ENCODE results near the gene HS6ST2. TPM values are rescaled to one million over a fixed set of nuclear protein-coding genes. Genes with fewer than 3 reads are reported as not detected.

The HS6ST2 gene
- total and polyA plus RNA-seq, 11 donors: 0.05 to 0.54 (median 0.17) TPM; not detected in 3

DNA sequence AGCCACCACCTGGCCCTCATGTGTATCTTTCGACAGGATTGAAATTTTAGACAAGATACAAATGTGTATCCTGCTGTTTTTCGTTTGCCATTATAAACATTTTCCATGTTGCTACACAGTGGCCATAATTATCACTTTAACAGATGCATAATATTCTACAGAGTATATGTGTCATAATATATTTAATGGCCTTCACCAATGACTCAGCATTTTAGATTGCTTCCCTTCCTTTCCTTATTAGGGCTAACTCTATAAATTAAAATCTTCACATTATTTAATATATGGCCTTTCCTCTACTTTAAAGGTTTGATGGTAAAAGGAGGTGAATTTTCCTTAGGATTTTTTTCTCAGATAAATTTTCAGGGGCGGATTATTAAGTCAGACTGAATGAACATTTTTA lies 97.4 kb downstream of the HS6ST2 start:
- Histone ChIP-seq H3K27ac (no peak overlapping the region), H3K36me3 (no peaks in the 10 kb centered on the region)
- WGBS, 4 donors: 65 to 88% (median 78%) methylated on average over 3 of the region's 3 CpGs

DNA sequence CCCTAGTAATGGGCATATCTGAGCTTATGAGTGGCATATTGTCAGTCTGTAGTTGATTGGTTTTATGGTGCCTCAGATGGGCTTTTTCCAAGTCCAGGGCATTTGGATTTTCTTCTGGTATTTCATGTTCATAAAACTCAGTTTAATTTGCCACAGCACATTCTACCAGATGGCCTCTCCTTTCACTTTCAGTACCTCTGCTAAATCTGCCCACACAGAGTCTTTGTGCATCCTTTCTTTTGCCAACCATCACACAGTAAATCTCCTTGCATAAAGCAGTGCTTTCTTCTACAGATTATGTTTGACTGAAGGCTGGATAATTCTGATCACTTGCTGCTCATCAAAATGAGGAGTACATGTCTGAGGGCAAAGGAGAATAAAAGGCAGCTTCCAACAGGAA lies 98.2 kb downstream of the HS6ST2 start:
- ATAC-seq (no peak), DNase-seq (no peak)
- H3K36me3 ChIP-seq: no peaks in the 10 kb centered on the region
- no peaks in the 10 kb centered on the region for H3K4me1 ChIP-seq
- TF ChIP-seq, protein P1, sequence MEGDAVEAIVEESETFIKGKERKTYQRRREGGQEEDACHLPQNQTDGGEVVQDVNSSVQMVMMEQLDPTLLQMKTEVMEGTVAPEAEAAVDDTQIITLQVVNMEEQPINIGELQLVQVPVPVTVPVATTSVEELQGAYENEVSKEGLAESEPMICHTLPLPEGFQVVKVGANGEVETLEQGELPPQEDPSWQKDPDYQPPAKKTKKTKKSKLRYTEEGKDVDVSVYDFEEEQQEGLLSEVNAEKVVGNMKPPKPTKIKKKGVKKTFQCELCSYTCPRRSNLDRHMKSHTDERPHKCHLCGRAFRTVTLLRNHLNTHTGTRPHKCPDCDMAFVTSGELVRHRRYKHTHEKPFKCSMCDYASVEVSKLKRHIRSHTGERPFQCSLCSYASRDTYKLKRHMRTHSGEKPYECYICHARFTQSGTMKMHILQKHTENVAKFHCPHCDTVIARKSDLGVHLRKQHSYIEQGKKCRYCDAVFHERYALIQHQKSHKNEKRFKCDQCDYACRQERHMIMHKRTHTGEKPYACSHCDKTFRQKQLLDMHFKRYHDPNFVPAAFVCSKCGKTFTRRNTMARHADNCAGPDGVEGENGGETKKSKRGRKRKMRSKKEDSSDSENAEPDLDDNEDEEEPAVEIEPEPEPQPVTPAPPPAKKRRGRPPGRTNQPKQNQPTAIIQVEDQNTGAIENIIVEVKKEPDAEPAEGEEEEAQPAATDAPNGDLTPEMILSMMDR (IDR thresholded peaks at IDR 0.05): no peak
- TF ChIP-seq POLR2A (IDR thresholded peaks at IDR 0.05): no peak
- H3K4me3 ChIP-seq: no peak overlapping the region
- H3K9me3 ChIP-seq: no peaks in the 10 kb centered on the region
- intact Hi-C loops (cut with DNase I): no loop called here
- H3K27ac ChIP-seq: no peak overlapping the region
- peaks cover 0 to 6% (median 0%) of the 10 kb centered on the region in 9 donors for H3K27me3 ChIP-seq

More for the DNA sequence above, 97.4 kb downstream of the HS6ST2 start:
- Histone ChIP-seq H3K27me3 (peaks cover 0 to 3% (median 0%) of the 10 kb centered on the region in 9 donors), H3K4me1 (no peaks in the 10 kb centered on the region), H3K9me3 (no peaks in the 10 kb centered on the region), H3K4me3 (no peak overlapping the region)
- DNase-seq (no peak), ATAC-seq (no peak)
- TF ChIP-seq, protein P1 (IDR thresholded peaks at IDR 0.05): no peak
- no peak for TF ChIP-seq POLR2A (IDR thresholded peaks at IDR 0.05)
- intact Hi-C loops (cut with DNase I): no loop called here

DNA sequence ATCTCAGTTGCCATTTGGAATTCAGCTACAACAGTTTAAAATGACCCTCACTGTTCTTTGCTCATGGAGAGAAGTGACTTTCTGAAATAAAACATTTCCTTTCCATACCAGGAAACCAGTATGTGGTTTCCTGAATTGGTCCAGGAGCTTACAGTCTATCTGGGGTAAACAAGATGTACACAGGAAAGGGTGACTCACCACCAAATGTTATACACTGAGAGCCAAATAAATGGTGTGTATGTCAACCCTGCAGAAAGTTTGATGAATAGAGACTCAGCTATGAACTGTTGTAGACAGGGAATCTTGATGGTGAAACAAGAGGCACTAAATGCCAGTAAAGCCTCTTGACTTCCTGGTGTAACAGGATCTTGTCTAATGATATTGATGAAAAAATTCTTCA lies 100.4 kb downstream of the HS6ST2 start:
- Histone ChIP-seq H3K4me3 (no peak overlapping the region), H3K27me3 (peaks cover 0 to 7% (median 0%) of the 10 kb centered on the region in 9 donors), H3K36me3 (no peaks in the 10 kb centered on the region), H3K9me3 (no peaks in the 10 kb centered on the region), H3K27ac (no peak overlapping the region), H3K4me1 (no peaks in the 10 kb centered on the region)
- DNase-seq: no peak
- intact Hi-C loops (cut with DNase I): no loop called here
- TF ChIP-seq POLR2A (IDR thresholded peaks at IDR 0.05): no peak
- TF ChIP-seq, protein P1 (IDR thresholded peaks at IDR 0.05): no peak
- ATAC-seq: no peak

DNA sequence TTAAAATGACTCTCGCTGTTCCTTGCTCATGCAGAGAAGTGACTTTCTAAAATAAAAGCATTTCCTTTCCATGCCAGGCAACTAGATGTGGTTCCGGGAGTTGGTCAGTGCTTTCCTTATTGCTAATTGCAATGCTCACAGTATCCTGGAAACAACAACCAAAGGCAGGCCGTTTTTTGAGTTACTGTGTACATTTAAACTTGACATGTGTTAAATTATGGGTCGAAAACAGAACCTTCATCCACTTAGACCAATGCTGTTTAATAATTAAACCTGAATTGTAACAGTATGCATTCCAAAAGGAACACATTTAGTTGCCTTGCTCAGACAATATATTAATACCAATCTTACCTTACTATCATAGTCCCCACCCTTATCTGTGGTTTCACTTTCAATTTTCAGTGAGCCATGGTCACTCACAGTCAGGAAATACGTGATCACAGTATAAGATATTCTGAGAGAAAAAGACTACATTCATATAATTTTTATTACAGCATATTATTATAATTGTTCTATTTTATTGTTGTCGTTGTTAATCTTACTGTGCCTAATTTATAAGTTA lies 102.6 kb downstream of the HS6ST2 start:
- Histone ChIP-seq H3K4me3 (no peak overlapping the region), H3K27ac (no peak overlapping the region), H3K9me3 (no peaks in the 10 kb centered on the region), H3K36me3 (no peaks in the 10 kb centered on the region), H3K4me1 (no peaks in the 10 kb centered on the region), H3K27me3 (peaks cover 0 to 11% (median 0%) of the 10 kb centered on the region in 9 donors)
- ATAC-seq (no peak), DNase-seq (no peak)
- intact Hi-C loops (cut with DNase I): no loop called here
- 61 to 86% (median 75%) methylated on average over 6 of the region's 6 CpGs for WGBS, 4 donors
- TF ChIP-seq, protein P1 (IDR thresholded peaks at IDR 0.05): no peak
- TF ChIP-seq POLR2A (IDR thresholded peaks at IDR 0.05): no peak
